HEK293 (cell line): Measurements from ENCODE around the gene MLF2.

ENCODE experiments used
- CTCF ChIA-PET: fragments of 350-600 bp; formaldehyde crosslinking; extraction: SDS; loops from one replicate; lab custom pipeline; 2021; ENCODE audit warnings: antibody characterized with exemption; lab: Yijun Ruan, JAX
- POLR2A ChIA-PET: fragments of 300-600 bp; formaldehyde crosslinking; extraction: SDS; loops from one replicate; lab custom pipeline; 2020; ENCODE audit warnings: antibody characterized with exemption, inconsistent platforms; lab: Yijun Ruan, JAX
- H3K27ac ChIP-seq: fragments of 200-500 bp; sonication (Bioruptor generic); 2 replicates; pipeline ENCODE4 v1.5.1; 2014; ENCODE audit warnings: low read depth, low read length, control low read depth, inconsistent platforms; ENCODE audit errors: extremely low read depth
- H3K36me3 ChIP-seq, 2 experiments: fragments of 200-500 bp in 1 of 2; sonication (Bioruptor generic) in 1 of 2; 1 replicate in 1 of 2; 2 replicates in 1 of 2; pipeline ENCODE4 v1.5.1; 2014 to 2017; ENCODE audit warnings: inconsistent platforms in 2 of 2, low read length in 2 of 2; ENCODE audit not compliant: control insufficient read depth in 2 of 2, insufficient read depth in 1 of 2
- H3K4me1 ChIP-seq: fragments of 200-500 bp; sonication (Bioruptor generic); 2 replicates; pipeline ENCODE4 v1.5.1; 2014; ENCODE audit warnings: mild to moderate bottlenecking, low read length, inconsistent platforms; ENCODE audit not compliant: control insufficient read depth, insufficient read depth
- H3K4me3 ChIP-seq: 2 replicates; pipeline ENCODE4 v1.5.1; 2011; ENCODE audit warnings: low read depth, mild to moderate bottlenecking, control low read depth, low read length, moderate library complexity
- H3K9me3 ChIP-seq: fragments of 200-500 bp; sonication (Bioruptor generic); 2 replicates; pipeline ENCODE4 v1.5.1; 2014; ENCODE audit warnings: low read depth, low read length, inconsistent platforms; ENCODE audit not compliant: control insufficient read depth, insufficient read depth
- EGR2 ChIP-seq: fragments of 450-650 bp; formaldehyde crosslinking; IDR thresholded peaks from 2 replicates; pipeline ENCODE4 v1.5.1; 2016; ENCODE audit warnings: low read depth, missing biosample characterization, missing genetic modification characterization
- ELK4 ChIP-seq: IDR thresholded peaks from 2 replicates; pipeline ENCODE4 v1.6.1; 2011; ENCODE audit warnings: mild to moderate bottlenecking, low read depth, low read length, borderline replicate concordance
- KLF9 ChIP-seq: fragments of 450-650 bp; formaldehyde crosslinking; IDR thresholded peaks from 2 replicates; pipeline ENCODE4 v1.5.1; 2016; ENCODE audit warnings: missing biosample characterization, missing genetic modification characterization, low read depth
- MZF1 ChIP-seq: fragments of 450-650 bp; formaldehyde crosslinking; IDR thresholded peaks from 2 replicates; pipeline ENCODE4 v1.5.1; 2017; ENCODE audit warnings: missing biosample characterization, missing genetic modification characterization, borderline replicate concordance
- PRDM1 ChIP-seq: fragments of 450-650 bp; formaldehyde crosslinking; IDR thresholded peaks from 2 replicates; pipeline ENCODE4; 2016; ENCODE audit warnings: missing biosample characterization, missing genetic modification characterization
- SP7 ChIP-seq: fragments of 450-650 bp; formaldehyde crosslinking; IDR thresholded peaks from 2 replicates; pipeline ENCODE4 v1.5.1; 2016; ENCODE audit warnings: missing biosample characterization, missing genetic modification characterization
- ZBTB6 ChIP-seq: fragments of 450-650 bp; formaldehyde crosslinking; IDR thresholded peaks from 2 replicates; pipeline ENCODE4 v1.5.1; 2017; ENCODE audit warnings: missing biosample characterization, missing genetic modification characterization
- ZBTB8A ChIP-seq: fragments of 450-650 bp; formaldehyde crosslinking; IDR thresholded peaks from 2 replicates; pipeline ENCODE4 v1.5.1; 2016; ENCODE audit warnings: missing biosample characterization, missing genetic modification characterization
- ZNF114 ChIP-seq: fragments of 450-650 bp; formaldehyde crosslinking; IDR thresholded peaks from 2 replicates; pipeline ENCODE4 v1.5.0; 2017; ENCODE audit warnings: missing biosample characterization, missing genetic modification characterization
- ZNF214 ChIP-seq: fragments of 450-650 bp; formaldehyde crosslinking; IDR thresholded peaks from 2 replicates; pipeline ENCODE4 v1.5.1; 2017; ENCODE audit warnings: missing biosample characterization, mild to moderate bottlenecking, missing genetic modification characterization, borderline replicate concordance
- ZNF366 ChIP-seq: fragments of 450-650 bp; formaldehyde crosslinking; conservative IDR thresholded peaks from 2 replicates; pipeline ENCODE4 v1.5.1; 2016; ENCODE audit warnings: missing biosample characterization, missing genetic modification characterization
- ZNF610 ChIP-seq: fragments of 450-650 bp; formaldehyde crosslinking; IDR thresholded peaks from 2 replicates; pipeline ENCODE4 v1.5.1; 2016; ENCODE audit warnings: missing biosample characterization, missing genetic modification characterization, borderline replicate concordance
- ZNF658 ChIP-seq: fragments of 450-650 bp; formaldehyde crosslinking; IDR thresholded peaks from 2 replicates; pipeline ENCODE4; 2016; ENCODE audit warnings: missing biosample characterization, missing genetic modification characterization
- ZNF670 ChIP-seq: fragments of 450-650 bp; formaldehyde crosslinking; IDR thresholded peaks from 2 replicates; pipeline ENCODE4 v1.5.1; 2016; ENCODE audit warnings: missing biosample characterization, missing genetic modification characterization, low read depth
- ZSCAN18 ChIP-seq: fragments of 450-650 bp; formaldehyde crosslinking; IDR thresholded peaks from 2 replicates; pipeline ENCODE4 v1.5.1; 2016; ENCODE audit warnings: missing biosample characterization, missing genetic modification characterization
- TF ChIP-seq, protein P1 (sequence below): fragments of 450-650 bp; IDR thresholded peaks from 2 replicates; pipeline ENCODE4 v1.5.1; 2018; ENCODE audit warnings: missing biosample characterization, mild to moderate bottlenecking, missing genetic modification characterization

The MLF2 gene

GRCh38 chr12:6796576-6796975 is 43.6 kb upstream of the MLF2 start:
- POLR2A ChIA-PET: interaction anchor here (0.6 to 1.6 kb wide), 2 partner anchors 16 to 44 kb away, joined by 4 to 5 read pairs; partner anchors contain the start of gene MLF2

GRCh38 chr12:6795088-6795487 is 42.1 kb upstream of the MLF2 start:
- no peak overlapping the region for H3K27ac ChIP-seq
- ChIA-PET CTCF (interaction anchor here (1.8 to 1.9 kb wide), 2 partner anchors 29 to 42 kb away, joined by 6 read pairs; partner anchors contain the start of genes MLF2 and PTMS), POLR2A (interaction anchor here (0.6 kb wide), 1 partner anchor 90 kb away, joined by 3 read pairs; no protein-coding TSS in a partner anchor)
- H3K36me3 ChIP-seq: no peaks in the 10 kb centered on the region
- H3K4me1 ChIP-seq: no peaks in the 10 kb centered on the region
- TF ChIP-seq ZNF366 (tag by site-specific recombination) (peak; percentile 38; the same call in 1 of the 2 replicates), PRDM1 (tag by site-specific recombination) (no peak)
- H3K9me3 ChIP-seq: no peaks in the 10 kb centered on the region
- H3K4me3 ChIP-seq: no peak overlapping the region

More at GRCh38 chr12:6796576-6796975, 43.6 kb upstream of the MLF2 start:
- Histone ChIP-seq H3K9me3 (no peaks in the 10 kb centered on the region), H3K27ac (no peak overlapping the region), H3K36me3 (no peaks in the 10 kb centered on the region), H3K4me1 (no peaks in the 10 kb centered on the region), H3K4me3 (no peak overlapping the region)
- CTCF ChIA-PET: interaction anchor here (1.8 to 1.9 kb wide), 2 partner anchors 30 to 43 kb away, joined by 6 read pairs; partner anchors contain the start of genes MLF2 and PTMS
- TF ChIP-seq, protein P1, sequence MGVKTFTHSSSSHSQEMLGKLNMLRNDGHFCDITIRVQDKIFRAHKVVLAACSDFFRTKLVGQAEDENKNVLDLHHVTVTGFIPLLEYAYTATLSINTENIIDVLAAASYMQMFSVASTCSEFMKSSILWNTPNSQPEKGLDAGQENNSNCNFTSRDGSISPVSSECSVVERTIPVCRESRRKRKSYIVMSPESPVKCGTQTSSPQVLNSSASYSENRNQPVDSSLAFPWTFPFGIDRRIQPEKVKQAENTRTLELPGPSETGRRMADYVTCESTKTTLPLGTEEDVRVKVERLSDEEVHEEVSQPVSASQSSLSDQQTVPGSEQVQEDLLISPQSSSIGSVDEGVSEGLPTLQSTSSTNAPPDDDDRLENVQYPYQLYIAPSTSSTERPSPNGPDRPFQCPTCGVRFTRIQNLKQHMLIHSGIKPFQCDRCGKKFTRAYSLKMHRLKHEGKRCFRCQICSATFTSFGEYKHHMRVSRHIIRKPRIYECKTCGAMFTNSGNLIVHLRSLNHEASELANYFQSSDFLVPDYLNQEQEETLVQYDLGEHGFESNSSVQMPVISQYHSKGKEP: no peak

GRCh38 chr12:6792522-6793201 is 39.7 kb upstream of the MLF2 start:
- POLR2A ChIA-PET: no interaction called here
- no peaks in the 10 kb centered on the region for H3K36me3 ChIP-seq
- CTCF ChIA-PET: interaction anchor here (0.8 to 1.6 kb wide), 6 partner anchors 14 to 40 kb away, joined by 3 to 10 read pairs (median 4); partner anchors contain the start of genes MLF2 and PTMS
- TF ChIP-seq ELK4 (no peak), ZNF114 (tag by site-specific recombination) (no peak), ZNF670 (tag by site-specific recombination) (no peak), ZSCAN18 (tag by site-specific recombination) (no peak), KLF9 (tag by site-specific recombination) (no peak), ZBTB6 (no peak), ZNF658 (tag by site-specific recombination) (no peak), ZBTB8A (tag by site-specific recombination) (no peak), EGR2 (tag by site-specific recombination) (no peak), ZNF610 (tag by site-specific recombination) (no peak), SP7 (tag by site-specific recombination) (no peak), ZNF214 (tag by site-specific recombination) (no peak), MZF1 (no peak)
- H3K4me3 ChIP-seq: no peak overlapping the region
- H3K27ac ChIP-seq: no peak overlapping the region
- no peaks in the 10 kb centered on the region for H3K4me1 ChIP-seq
- H3K9me3 ChIP-seq: no peaks in the 10 kb centered on the region
